Colonic mucosa (tissue), 4 donors: ENCODE data around the gene SCN2B. TPM values are rescaled to one million over a fixed set of nuclear protein-coding genes. Genes with fewer than 3 reads are reported as not detected.

Source experiments
- DNase-seq: peaks from one replicate; pipeline ENCODE4 v3.0.0-alpha.2; 2020
- H3K27ac ChIP-seq: fragments of 200-600 bp; one replicate; pipeline ENCODE4 v1.8.0; 2021
- H3K27me3 ChIP-seq: fragments of 200-600 bp; one replicate; pipeline ENCODE4 v1.8.0; 2021
- H3K36me3 ChIP-seq: fragments of 200-600 bp; one replicate; pipeline ENCODE4 v1.8.0; 2021
- H3K4me1 ChIP-seq: fragments of 200-600 bp; one replicate; pipeline ENCODE4 v1.8.0; 2021; ENCODE audit warnings: mild to moderate bottlenecking
- H3K4me3 ChIP-seq: fragments of 200-600 bp; one replicate; pipeline ENCODE4 v1.8.0; 2021
- H3K9ac ChIP-seq, 2 donors: one replicate each; pipeline ENCODE4 v1.7.0; 2013; ENCODE audit warnings: control low read depth in 2 of 2, low read depth in 2 of 2, low read length in 2 of 2
- H3K9me3 ChIP-seq: fragments of 200-600 bp; one replicate; pipeline ENCODE4 v1.8.0; 2021
- CTCF ChIP-seq: fragments of 200-600 bp; IDR thresholded peaks from one replicate; pipeline ENCODE4 v1.8.0; 2022; ENCODE audit warnings: antibody characterized with exemption, mild to moderate bottlenecking
- intact Hi-C: fragments of 100-400 bp; cut with DNase I; formaldehyde crosslinking; loops from one replicate; pipeline ENCODE4 v1.14.1; 2022
- total RNA-seq, 2 donors: library from RNA; stranded (reverse); fragmentation: NEBNext Ultra II Directional in 1 of 2; extraction: Animal tissue kit (Norgen Biotek cat#: 25700) in 1 of 2; gene quantifications; one replicate each; pipeline ENCODE4 v1.2.1, GENCODE V29; 2021
- donor health status: healthy.
- donor health status: DM: no; HTN: no; CAD: no.
- donor health status: DM: no; HTN: no; CAD: no.

Gene SCN2B
- total RNA-seq, 2 donors from 2014 or later, result 0.12 to 0.45 TPM

GRCh38 chr11:118136341-118136740 is 40.1 kb downstream of the SCN2B start:
- Histone ChIP-seq H3K27me3 (no peaks in the 10 kb centered on the region), H3K4me1 (no peaks in the 10 kb centered on the region), H3K9ac (no peak overlapping the region), H3K4me3 (no peak overlapping the region), H3K36me3 (no peaks in the 10 kb centered on the region), H3K9me3 (no peaks in the 10 kb centered on the region), H3K27ac (no peak overlapping the region)
- DNase-seq, result no peak
- intact Hi-C loops, result no loop called here
- no peak for TF ChIP-seq CTCF

DNA sequence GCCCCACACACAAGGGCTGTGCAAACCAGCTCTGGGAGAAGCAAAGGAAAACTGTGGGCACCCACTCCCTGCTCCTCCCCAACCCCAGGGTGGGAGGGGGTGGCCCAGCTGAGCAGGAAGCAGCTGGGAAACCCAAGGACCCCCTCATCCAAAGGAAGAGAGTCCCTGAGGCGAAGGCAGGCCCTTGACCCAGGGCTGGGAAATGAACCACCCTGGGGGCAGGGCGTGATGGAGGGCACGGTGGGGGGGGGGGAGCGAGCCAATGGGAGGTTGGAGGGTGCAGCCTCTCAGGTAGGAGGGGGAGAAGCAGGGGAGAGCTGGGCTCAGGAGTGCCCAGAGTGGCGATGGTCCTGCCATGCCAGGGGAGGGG is 40.7 kb downstream of the SCN2B start:
- no peaks in the 10 kb centered on the region for H3K36me3 ChIP-seq
- no peaks in the 10 kb centered on the region for H3K4me1 ChIP-seq
- no peak for TF ChIP-seq CTCF
- H3K9ac ChIP-seq, result no peak overlapping the region
- no peak overlapping the region for H3K4me3 ChIP-seq
- no peak overlapping the region for H3K27ac ChIP-seq
- no peak for DNase-seq
- intact Hi-C loops, result no loop called here
- no peaks in the 10 kb centered on the region for H3K27me3 ChIP-seq
- no peaks in the 10 kb centered on the region for H3K9me3 ChIP-seq

DNA sequence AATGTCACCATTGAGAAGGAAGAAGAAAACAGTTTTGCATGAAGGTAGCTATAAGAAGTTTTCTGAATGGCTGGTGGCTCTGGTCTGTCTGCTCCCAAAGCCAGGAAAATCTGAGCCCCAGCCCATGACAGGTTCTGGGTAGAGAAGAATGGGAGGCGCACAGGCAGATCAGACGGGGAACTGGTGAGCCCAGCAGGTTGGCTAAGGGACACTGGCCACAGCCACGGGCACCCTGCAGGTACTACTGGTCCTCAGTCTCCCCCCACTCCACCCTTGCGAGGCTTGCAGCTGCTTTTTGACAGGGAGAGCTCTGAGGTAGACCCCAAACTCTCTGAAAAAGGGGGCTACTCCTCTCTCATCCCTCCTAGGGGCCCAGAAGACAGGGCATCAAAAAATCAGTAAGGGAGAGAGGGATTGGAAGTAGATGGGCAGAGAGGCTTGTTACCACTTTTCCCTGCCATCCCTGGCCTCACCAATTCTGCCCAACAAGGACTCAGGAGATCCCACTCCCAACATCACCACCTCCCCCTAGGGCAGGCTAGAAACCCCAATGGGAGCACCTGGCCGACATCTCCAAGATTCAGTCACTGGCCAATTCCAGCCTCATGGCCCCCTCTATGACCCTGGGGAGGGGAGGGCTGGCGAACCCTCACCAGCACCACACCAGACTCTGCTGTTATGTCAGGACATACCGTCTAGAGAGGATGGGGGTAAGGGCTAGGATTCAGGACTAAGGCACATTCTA is 41.2 kb downstream of the SCN2B start:
- Histone ChIP-seq H3K27me3 (no peaks in the 10 kb centered on the region), H3K27ac (no peak overlapping the region), H3K36me3 (no peaks in the 10 kb centered on the region), H3K9ac (no peak overlapping the region), H3K9me3 (no peaks in the 10 kb centered on the region), H3K4me3 (no peak overlapping the region), H3K4me1 (no peaks in the 10 kb centered on the region)
- no peak for TF ChIP-seq CTCF
- DNase-seq, result no peak
- intact Hi-C loops, result no loop called here

DNA sequence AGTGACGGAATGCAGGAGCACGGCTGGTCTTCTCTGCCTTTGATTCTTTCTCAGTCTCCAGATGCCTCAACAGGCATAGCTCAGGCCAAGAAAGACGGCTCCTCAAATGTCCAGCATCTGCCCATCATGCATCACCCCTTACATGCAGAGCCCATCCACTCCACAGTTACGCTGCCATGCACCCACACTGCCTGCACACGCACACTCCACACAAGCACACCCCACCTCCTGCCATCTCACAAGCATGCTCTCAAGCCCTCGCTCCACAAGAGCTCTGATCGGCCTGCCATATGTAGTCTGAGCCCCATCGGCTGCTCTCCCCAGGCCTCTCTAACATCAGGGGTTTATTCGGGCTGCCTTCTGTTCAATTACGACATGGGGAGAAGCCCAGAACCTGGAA is 42.6 kb downstream of the SCN2B start:
- H3K27me3 ChIP-seq, result no peaks in the 10 kb centered on the region
- no peak for TF ChIP-seq CTCF
- no peaks in the 10 kb centered on the region for H3K36me3 ChIP-seq
- no peak overlapping the region for H3K9ac ChIP-seq
- no peak for DNase-seq
- intact Hi-C loops, result no loop called here
- H3K27ac ChIP-seq, result no peak overlapping the region
- no peaks in the 10 kb centered on the region for H3K9me3 ChIP-seq
- no peaks in the 10 kb centered on the region for H3K4me1 ChIP-seq
- no peak overlapping the region for H3K4me3 ChIP-seq

DNA sequence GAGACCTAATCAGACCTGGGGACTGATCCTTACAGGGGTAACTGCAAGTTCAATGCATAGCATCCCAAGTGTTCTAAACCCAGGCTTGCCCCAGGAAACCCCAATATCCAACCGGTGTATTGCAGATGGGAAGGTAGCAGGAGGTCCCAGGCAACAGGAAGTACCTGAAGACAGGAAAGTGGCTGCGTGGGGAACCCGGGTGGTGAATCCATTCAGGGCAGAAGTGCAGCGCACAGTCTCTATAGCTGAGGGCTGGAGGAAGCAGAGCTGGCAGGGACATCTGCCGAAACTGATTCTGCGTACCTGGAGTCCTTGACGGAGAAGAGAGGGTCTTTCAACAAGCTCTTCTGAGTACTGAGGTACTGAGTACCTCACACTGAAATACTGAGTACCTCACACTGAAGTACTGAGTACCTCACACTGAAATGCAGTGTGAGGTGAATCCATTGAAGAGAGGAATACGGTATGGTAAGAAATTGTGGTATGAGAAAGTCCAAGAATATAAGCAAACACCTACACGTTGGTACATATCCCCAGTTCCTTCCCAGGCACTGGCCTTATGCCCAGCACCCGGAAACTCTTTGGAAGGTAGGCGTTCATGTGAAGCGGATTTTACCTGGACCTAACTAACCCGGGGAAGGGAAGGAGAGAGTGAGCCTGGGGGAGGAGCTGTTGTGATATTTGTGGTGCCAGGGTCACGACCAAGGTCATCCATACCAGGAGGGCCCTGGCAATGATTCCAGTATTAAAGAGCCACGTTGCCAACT is 43.9 kb downstream of the SCN2B start:
- no peak overlapping the region for H3K9ac ChIP-seq
- no peak for DNase-seq
- H3K36me3 ChIP-seq, result no peaks in the 10 kb centered on the region
- H3K4me3 ChIP-seq, result no peak overlapping the region
- H3K4me1 ChIP-seq, result no peaks in the 10 kb centered on the region
- H3K27ac ChIP-seq, result no peak overlapping the region
- TF ChIP-seq CTCF, result no peak
- no peaks in the 10 kb centered on the region for H3K27me3 ChIP-seq
- intact Hi-C loops, result no loop called here
- no peaks in the 10 kb centered on the region for H3K9me3 ChIP-seq
